Activated CD4-positive, alpha-beta T cell treated with anti-CD3 and anti-CD28 coated beads for 36 hours (primary cell): ENCODE measurements around the gene PITPNC1. TPM values are rescaled to one million over a fixed set of nuclear protein-coding genes. Genes with fewer than 3 reads are reported as not detected.
"Not testable (repeated sequence)": the region's sequence is repeated elsewhere in the genome, so short reads cannot be mapped to it uniquely, and the experiment has no call there.

ENCODE experiments used
- ATAC-seq: fragments of 200-7000 bp; cut with Tn5 transposase; one replicate; pipeline ENCODE4 v1.10.0; 2021; ENCODE audit warnings: mild to moderate bottlenecking, moderate library complexity
- CTCF ChIA-PET: fragments of 350-600 bp; sonication (Branson Sonifier 250); formaldehyde crosslinking; loops from one replicate; lab custom pipeline; 2021; ENCODE audit warnings: antibody characterized with exemption; lab: Charles Lee
- POLR2A ChIA-PET: fragments of 350-600 bp; sonication (Branson Sonifier 250); formaldehyde crosslinking; loops from one replicate; lab custom pipeline; 2021; ENCODE audit warnings: antibody characterized with exemption, inconsistent platforms; lab: Charles Lee
- DNase-seq: peaks from one replicate; pipeline ENCODE4 v3.0.0-alpha.2; 2020
- H3K27ac Mint-ChIP-seq: one replicate; pipeline ENCODE4 v1.8.0; 2021; ENCODE audit warnings: mixed read lengths
- H3K27me3 Mint-ChIP-seq: one replicate; pipeline ENCODE4 v1.8.0; 2021; ENCODE audit warnings: mixed read lengths
- H3K36me3 Mint-ChIP-seq: one replicate; pipeline ENCODE4 v1.8.0; 2021; ENCODE audit warnings: low read depth, mixed read lengths
- H3K4me1 Mint-ChIP-seq: one replicate; pipeline ENCODE4 v1.8.0; 2021; ENCODE audit warnings: mixed read lengths
- H3K4me3 Mint-ChIP-seq: one replicate; pipeline ENCODE4 v1.8.0; 2021; ENCODE audit warnings: mild to moderate bottlenecking, moderate library complexity, mixed read lengths
- H3K9me3 Mint-ChIP-seq: one replicate; pipeline ENCODE4 v1.8.0; 2021; ENCODE audit warnings: low read depth, mixed read lengths
- intact Hi-C, 2 experiments: fragments of 100-400 bp; cut with DNase I in 1 of 2; cut with micrococcal nuclease in 1 of 2; formaldehyde crosslinking; loops; one replicate each; pipeline versions ENCODE4 v1.14.2 to v1.15.1; 2022 to 2024; cut with DNase I, micrococcal nuclease
- total RNA-seq, 2 experiments: library from RNA; stranded (reverse); gene quantifications; one replicate each; pipeline ENCODE4 v1.2.3, GENCODE V29; 2021

Gene PITPNC1
- total RNA-seq, 2 experiments from 2014 or later: 41.6 to 56.3 TPM

DNA sequence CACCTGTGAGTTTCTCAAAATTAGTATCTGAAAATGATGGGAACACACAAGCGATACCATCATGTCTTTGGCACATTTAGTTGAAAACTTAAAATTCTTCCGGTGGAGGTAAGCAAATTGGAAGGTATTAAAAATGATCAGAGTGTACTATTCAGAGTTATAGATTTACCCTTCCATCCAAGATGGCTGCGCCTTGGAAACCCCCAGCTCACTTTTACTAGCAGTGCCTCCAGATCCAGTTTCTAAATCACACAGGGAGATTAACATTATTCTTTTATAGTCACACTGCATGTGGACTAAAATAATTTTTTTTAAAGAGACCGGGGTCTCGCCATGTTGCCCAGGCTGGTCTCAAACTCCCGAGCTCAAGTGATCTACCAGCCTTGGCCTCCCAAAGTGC is 15.0 kb downstream of the PITPNC1 start:
- Mint-ChIP-seq H3K27me3 (no peaks in the 10 kb centered on the region), H3K27ac (peak overlapping the region; percentile 95), H3K4me3 (peak overlapping the region; percentile 27), H3K36me3 (peaks cover 22% of the 10 kb centered on the region), H3K9me3 (no peaks in the 10 kb centered on the region), H3K4me1 (peaks cover 78% of the 10 kb centered on the region)
- ChIA-PET CTCF (interaction anchor here (1.1 to 6.8 kb wide), 3 partner anchors 15 to 83 kb away, joined by 3 to 71 read pairs (median 9); partner anchors contain the start of gene PITPNC1), POLR2A (interaction anchor here (0.6 to 1.0 kb wide), 2 partner anchors 25 to 41 kb away, joined by 3 read pairs; no protein-coding TSS in a partner anchor)
- intact Hi-C loops: no loop called here
- peak; percentile 62 for DNase-seq
- ATAC-seq: no peak

DNA sequence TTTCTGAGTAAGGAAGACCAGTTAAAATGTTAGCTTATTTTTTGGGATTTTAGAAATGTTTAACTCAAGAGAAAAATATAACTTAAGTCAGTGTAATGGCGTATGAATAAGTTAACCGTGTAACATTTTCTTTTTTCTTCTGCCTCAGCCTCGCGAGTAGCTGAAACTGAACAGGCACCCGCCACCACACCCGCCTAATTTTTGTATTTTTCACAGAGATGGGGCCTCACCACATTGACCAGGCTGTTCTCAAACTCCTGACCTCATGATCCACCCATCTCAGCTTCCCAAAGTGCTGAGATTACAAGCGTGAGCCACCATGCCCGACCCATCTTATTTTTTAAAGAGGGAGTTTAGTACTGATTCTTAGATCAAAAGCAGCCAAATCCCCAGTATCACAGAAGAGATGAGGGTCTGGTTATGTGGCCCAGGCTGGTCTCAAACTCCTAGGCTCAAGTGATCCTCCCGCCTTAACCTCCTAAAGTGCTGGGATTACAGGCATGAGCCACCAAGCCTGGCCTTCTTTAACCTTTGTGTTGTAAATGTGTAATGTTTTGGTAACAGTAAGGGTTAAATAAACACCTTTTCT is 16.8 kb downstream of the PITPNC1 start:
- DNase-seq: no peak
- intact Hi-C loops: no loop called here
- no peak for ATAC-seq
- Mint-ChIP-seq H3K9me3 (no peaks in the 10 kb centered on the region), H3K27me3 (no peaks in the 10 kb centered on the region), H3K4me1 (peaks cover 74% of the 10 kb centered on the region), H3K4me3 (no peak overlapping the region), H3K27ac (peak overlapping the region; percentile 86), H3K36me3 (peaks cover 25% of the 10 kb centered on the region)
- CTCF ChIA-PET: interaction anchor here (1.1 to 1.8 kb wide), 2 partner anchors 15 to 28 kb away, joined by 3 to 8 read pairs; no protein-coding TSS in a partner anchor
- POLR2A ChIA-PET: no interaction called here

- no peak for DNase-seq
- Mint-ChIP-seq H3K4me3 (peak overlapping the region; percentile 66), H3K4me1 (peaks cover 73% of the 10 kb centered on the region), H3K27me3 (no peaks in the 10 kb centered on the region), H3K27ac (peak overlapping the region; percentile 95), H3K36me3 (peaks cover 17% of the 10 kb centered on the region), H3K9me3 (no peaks in the 10 kb centered on the region)
- intact Hi-C loops: no loop called here
- ChIA-PET CTCF (interaction anchor here (1.5 kb wide), 1 partner anchor 14 kb away, joined by 11 read pairs; no protein-coding TSS in a partner anchor), POLR2A (no interaction called here)
- no peak for ATAC-seq
Measured at GRCh38 chr17:67399676-67400075, 22.6 kb downstream of the PITPNC1 start.

- Mint-ChIP-seq H3K4me3 (peak overlapping the region; percentile 66), H3K27ac (peak overlapping the region; percentile 95), H3K36me3 (peaks cover 14% of the 10 kb centered on the region), H3K4me1 (peaks cover 72% of the 10 kb centered on the region), H3K9me3 (no peaks in the 10 kb centered on the region), H3K27me3 (no peaks in the 10 kb centered on the region)
- no peak for ATAC-seq
- POLR2A ChIA-PET: interaction anchor here (0.7 kb wide), 1 partner anchor 492 kb away, joined by 5 read pairs; no protein-coding TSS in a partner anchor
- CTCF ChIA-PET: interaction anchor here (0.6 to 1.0 kb wide), 2 partner anchors 12 to 19 kb away, joined by 3 read pairs; no protein-coding TSS in a partner anchor
- DNase-seq: no peak
- intact Hi-C loops: no loop called here
Measured at GRCh38 chr17:67400193-67400592, 23.1 kb downstream of the PITPNC1 start.

GRCh38 chr17:67401106-67401505 is 24.0 kb downstream of the PITPNC1 start:
- Mint-ChIP-seq H3K4me1 (peaks cover 73% of the 10 kb centered on the region), H3K27me3 (no peaks in the 10 kb centered on the region), H3K4me3 (peak overlapping the region; percentile 66), H3K9me3 (no peaks in the 10 kb centered on the region), H3K27ac (peak overlapping the region; percentile 95), H3K36me3 (peaks cover 17% of the 10 kb centered on the region)
- CTCF ChIA-PET: interaction anchor here (0.8 to 1.1 kb wide), 3 partner anchors 13 to 71 kb away, joined by 3 read pairs; no protein-coding TSS in a partner anchor
- ATAC-seq (peak; percentile 37), DNase-seq (no peak)
- intact Hi-C loops: no loop called here
- POLR2A ChIA-PET: interaction anchor here (0.5 kb wide), 1 partner anchor 838 kb away, joined by 3 read pairs; no protein-coding TSS in a partner anchor

GRCh38 chr17:67401598-67402504 is 24.8 kb downstream of the PITPNC1 start:
- no peaks in the 10 kb centered on the region for H3K9me3 Mint-ChIP-seq
- no peak for DNase-seq
- peak overlapping the region; percentile 95 for H3K27ac Mint-ChIP-seq
- H3K4me1 Mint-ChIP-seq: peaks cover 77% of the 10 kb centered on the region
- H3K36me3 Mint-ChIP-seq: peaks cover 20% of the 10 kb centered on the region
- H3K4me3 Mint-ChIP-seq: peak overlapping the region; percentile 51
- intact Hi-C loops: loop anchor here in 1 of 2 experiments (2.0 kb wide), 1 partner anchor 17 kb away; no protein-coding TSS in a partner anchor
- no peak for ATAC-seq
- H3K27me3 Mint-ChIP-seq: no peaks in the 10 kb centered on the region
- CTCF ChIA-PET: interaction anchor here (1.1 kb wide), 1 partner anchor 37 kb away, joined by 3 read pairs; no protein-coding TSS in a partner anchor
- POLR2A ChIA-PET: no interaction called here

- Mint-ChIP-seq H3K4me3 (no peak overlapping the region), H3K36me3 (peaks cover 22% of the 10 kb centered on the region), H3K9me3 (no peaks in the 10 kb centered on the region), H3K4me1 (peaks cover 77% of the 10 kb centered on the region), H3K27ac (peak overlapping the region; percentile 95), H3K27me3 (no peaks in the 10 kb centered on the region)
- intact Hi-C loops: loop anchor here in 1 of 2 experiments (2.0 kb wide), 1 partner anchor 16 kb away; no protein-coding TSS in a partner anchor
- CTCF ChIA-PET: no interaction called here
- POLR2A ChIA-PET: no interaction called here
- no peak for DNase-seq
- no peak for ATAC-seq
Measured at GRCh38 chr17:67403065-67403464, 26.0 kb downstream of the PITPNC1 start.

GRCh38 chr17:67403483-67403882 is 26.4 kb downstream of the PITPNC1 start:
- DNase-seq (no peak), ATAC-seq (no peak)
- no peak overlapping the region for H3K4me3 Mint-ChIP-seq
- CTCF ChIA-PET: interaction anchor here (1.2 kb wide), 1 partner anchor 18 kb away, joined by 3 read pairs; no protein-coding TSS in a partner anchor
- peaks cover 77% of the 10 kb centered on the region for H3K4me1 Mint-ChIP-seq
- H3K27ac Mint-ChIP-seq: no peak overlapping the region
- H3K36me3 Mint-ChIP-seq: peaks cover 18% of the 10 kb centered on the region
- intact Hi-C loops: loop anchor here in 1 of 2 experiments (2.0 kb wide), 1 partner anchor 15 kb away; no protein-coding TSS in a partner anchor
- no peaks in the 10 kb centered on the region for H3K9me3 Mint-ChIP-seq
- no peaks in the 10 kb centered on the region for H3K27me3 Mint-ChIP-seq
- POLR2A ChIA-PET: no interaction called here

- DNase-seq, ATAC-seq, H3K27me3 Mint-ChIP-seq, H3K4me3 Mint-ChIP-seq, POLR2A ChIA-PET, intact Hi-C loops, H3K9me3 Mint-ChIP-seq: not testable (repeated sequence)
- peaks cover 15% of the 10 kb centered on the region for H3K36me3 Mint-ChIP-seq
- H3K4me1 Mint-ChIP-seq: peaks cover 67% of the 10 kb centered on the region
- CTCF ChIA-PET: interaction anchor here (1.0 to 1.7 kb wide), 2 partner anchors 10 to 33 kb away, joined by 3 to 8 read pairs; no protein-coding TSS in a partner anchor
- peak overlapping the region; percentile 45 for H3K27ac Mint-ChIP-seq
Measured at GRCh38 chr17:67408455-67408830, 31.4 kb downstream of the PITPNC1 start.

GRCh38 chr17:67411397-67411796 is 34.3 kb downstream of the PITPNC1 start:
- DNase-seq (no peak), ATAC-seq (no peak)
- Mint-ChIP-seq H3K9me3 (peaks cover 8% of the 10 kb centered on the region), H3K4me3 (no peak overlapping the region), H3K4me1 (peaks cover 55% of the 10 kb centered on the region), H3K36me3 (peaks cover 7% of the 10 kb centered on the region), H3K27me3 (no peaks in the 10 kb centered on the region), H3K27ac (peak overlapping the region; percentile 8)
- CTCF ChIA-PET: interaction anchor here (1.2 kb wide), 1 partner anchor 9 kb away, joined by 5 read pairs; no protein-coding TSS in a partner anchor
- intact Hi-C loops: no loop called here
- POLR2A ChIA-PET: no interaction called here

DNA sequence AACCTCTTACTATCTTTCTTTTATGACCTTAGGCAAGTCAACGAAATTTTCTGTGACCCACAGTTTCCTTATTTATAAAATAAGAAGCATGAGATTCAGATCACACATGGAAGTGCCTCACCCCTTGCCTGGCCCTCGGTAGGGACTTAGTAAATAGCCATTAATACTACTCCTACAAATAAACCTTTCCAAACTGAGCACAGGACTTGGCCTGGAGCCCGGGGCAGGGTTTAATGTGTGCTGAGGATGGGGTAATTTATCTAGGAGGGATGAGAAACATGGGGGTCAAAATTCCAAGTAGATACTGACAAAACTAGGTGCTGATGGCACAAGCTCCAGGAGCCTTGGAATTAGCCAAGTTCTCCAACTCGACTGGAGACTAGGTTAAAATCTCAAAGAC is 35.0 kb downstream of the PITPNC1 start:
- ChIA-PET POLR2A (no interaction called here), CTCF (no interaction called here)
- ATAC-seq (no peak), DNase-seq (no peak)
- Mint-ChIP-seq H3K27ac (no peak overlapping the region), H3K9me3 (peaks cover 8% of the 10 kb centered on the region), H3K4me1 (peaks cover 53% of the 10 kb centered on the region), H3K36me3 (peaks cover 5% of the 10 kb centered on the region), H3K27me3 (no peaks in the 10 kb centered on the region), H3K4me3 (no peak overlapping the region)
- intact Hi-C loops: no loop called here
